CD4-positive, alpha-beta T cell treated with Interleukin-15 for 1 hour (primary cell): ENCODE measurements around the gene RIPOR2.

Experiments used
- DNase-seq: peaks from one replicate; pipeline ENCODE4 v3.0.0-alpha.2; 2020

Gene RIPOR2

DNA sequence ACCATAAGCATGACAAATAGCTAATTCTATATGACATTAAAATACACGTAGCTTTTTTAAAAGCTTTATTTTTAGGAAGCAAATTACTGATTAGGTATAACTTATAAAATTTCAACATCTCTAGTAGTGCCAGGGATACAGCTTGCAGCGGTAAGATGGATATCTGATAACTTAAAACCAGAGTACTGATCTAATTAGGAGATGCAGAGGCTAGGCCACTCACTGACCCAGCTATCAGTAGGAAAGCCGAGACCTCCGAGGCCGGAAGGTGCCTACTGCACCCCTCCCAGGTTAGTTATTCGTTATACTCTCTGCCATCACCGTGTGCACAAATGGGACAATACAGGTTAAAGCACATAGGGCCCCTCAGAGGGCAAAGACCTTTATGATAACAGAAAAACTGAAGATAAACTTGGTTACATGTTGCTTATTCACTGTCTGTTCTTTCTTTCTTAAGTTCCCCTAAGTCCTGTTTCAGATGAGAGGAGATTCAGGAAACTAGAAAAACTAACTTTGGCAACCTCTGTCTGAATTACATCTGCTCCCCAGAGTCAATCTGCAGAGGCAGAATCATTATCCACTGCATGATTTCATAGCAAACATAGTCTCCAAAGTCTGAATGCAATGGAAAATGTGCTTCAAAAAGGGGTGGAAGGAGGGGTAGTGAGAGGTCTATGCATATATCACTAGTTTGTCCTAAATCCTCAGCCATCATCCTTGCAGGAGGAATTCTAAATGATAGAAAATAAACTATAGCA is 60.8 kb downstream of the RIPOR2 start:
- no peak for DNase-seq

DNA sequence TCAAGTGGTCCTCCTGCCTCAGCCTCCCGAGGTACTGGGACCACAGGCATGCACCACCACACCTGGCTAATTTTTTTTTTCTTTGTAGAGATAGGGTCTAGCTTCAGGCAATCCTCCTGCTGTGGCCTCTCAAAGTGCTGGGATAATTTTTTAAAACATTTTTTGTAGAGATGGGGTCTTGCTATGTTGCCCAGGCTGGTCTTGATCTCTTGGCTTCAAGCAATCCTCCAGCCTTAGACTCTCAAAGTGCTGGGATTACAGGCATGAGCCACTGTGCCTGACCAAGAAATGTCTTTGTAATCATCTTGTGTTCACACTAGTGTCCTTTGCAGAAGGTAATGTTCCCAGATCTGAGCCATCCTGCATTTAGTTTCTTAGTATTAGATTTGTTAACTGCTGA is 61.6 kb downstream of the RIPOR2 start:
- DNase-seq = no peak

DNA sequence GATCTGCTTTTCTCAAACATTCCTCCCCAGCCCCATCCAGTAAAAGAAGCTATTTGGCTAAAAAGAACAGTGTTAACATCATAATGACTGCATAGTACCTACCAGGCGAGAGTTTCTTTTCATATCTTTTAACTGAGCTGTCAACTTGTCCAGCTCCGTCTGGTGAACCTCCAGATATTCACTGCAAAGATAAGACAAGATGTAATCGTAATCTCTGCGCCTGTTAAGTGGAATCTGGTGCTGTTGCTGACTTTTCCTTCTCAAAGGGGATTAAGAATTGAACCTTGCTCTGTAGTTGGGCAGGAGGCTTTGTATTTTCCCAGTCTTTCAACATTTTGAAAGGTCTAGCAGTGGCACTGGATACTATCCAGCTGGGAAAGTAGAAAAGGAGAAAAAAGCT is 63.0 kb downstream of the RIPOR2 start:
- no peak for DNase-seq

DNA sequence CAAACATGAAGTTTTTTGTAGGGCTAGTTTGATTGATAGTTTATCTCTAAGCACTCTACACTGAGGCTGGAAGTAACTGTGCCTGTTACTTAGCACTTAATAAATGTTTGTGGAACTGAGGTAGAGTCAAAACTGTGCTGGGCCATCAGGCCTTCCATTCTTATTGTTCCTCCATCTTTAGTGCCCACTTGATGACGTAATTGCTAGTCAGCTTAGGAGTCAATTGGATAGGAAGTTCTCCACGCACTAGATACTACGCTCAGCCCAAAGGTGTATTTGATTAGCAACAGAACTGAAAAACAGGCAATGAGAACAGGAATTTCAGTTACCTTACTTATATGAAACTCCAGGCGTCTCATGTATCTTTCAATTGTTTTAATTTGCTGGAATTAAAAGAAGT is 67.0 kb downstream of the RIPOR2 start:
- no peak for DNase-seq

DNA sequence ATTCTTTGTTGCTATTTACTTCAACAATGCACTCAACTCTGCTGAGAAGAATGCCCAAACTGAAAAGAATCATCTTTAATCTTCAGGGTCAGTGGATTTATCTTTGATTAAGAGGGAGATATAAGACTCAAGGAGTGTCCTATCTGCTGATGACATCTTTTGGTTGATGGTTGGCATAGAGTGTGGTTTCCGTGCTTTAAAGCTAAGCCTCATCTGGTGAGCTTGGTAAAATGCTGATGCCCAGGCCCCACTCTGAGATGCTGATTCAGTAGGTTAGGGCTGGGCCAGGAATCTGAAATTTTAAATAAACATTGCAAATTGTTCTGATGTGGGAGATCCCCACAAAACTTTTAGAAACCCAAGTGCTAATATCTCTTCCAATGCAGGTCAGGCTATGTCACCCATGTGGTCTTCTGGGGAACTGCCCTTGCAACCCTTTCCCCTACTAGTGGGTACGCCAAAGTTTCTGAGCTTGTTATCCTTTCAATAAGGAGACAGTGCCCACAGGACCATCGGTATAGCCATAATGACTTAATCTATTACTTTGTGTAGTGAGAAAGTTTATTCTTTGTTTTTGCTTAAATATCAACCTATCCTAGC is 68.6 kb downstream of the RIPOR2 start:
- DNase-seq = no peak

DNA sequence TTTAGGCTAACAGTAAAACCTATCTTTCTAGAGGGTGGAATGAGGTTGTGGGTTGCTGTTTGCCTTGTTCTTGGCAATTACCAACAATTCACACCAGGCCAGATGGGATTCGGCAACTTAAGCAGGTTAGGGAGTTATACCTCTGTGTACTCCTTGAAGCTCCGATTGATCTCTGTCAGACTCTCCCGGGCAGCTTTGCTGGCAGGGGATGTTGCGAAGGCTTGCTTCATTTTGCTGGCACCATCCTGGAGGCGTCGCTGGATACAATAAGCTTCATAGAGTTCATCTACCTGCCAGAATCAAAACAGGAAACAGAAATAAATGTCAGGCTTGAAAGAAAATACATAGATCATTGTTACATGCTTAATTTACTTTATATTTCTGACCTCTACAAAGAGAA is 70.6 kb downstream of the RIPOR2 start:
- no peak for DNase-seq

DNA sequence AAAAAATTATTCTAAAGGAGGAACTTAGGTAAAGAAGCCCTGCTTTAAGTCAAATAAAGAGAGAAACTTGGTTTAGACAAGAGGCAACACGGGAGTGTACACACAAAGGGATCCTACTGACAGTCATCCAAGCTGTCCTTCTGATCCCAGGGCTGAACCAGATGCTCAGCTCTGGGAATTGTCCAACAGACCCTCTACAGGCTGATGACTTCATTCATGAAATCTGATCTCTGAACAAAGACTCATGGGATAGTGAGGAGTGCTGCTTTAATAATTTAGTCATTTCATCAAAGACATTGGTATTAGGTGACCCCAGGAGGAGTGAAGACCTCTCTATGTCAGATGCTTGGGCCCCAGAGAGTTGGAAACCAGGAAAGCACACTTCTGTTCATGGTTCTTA is 71.4 kb downstream of the RIPOR2 start:
- DNase-seq = no peak

DNA sequence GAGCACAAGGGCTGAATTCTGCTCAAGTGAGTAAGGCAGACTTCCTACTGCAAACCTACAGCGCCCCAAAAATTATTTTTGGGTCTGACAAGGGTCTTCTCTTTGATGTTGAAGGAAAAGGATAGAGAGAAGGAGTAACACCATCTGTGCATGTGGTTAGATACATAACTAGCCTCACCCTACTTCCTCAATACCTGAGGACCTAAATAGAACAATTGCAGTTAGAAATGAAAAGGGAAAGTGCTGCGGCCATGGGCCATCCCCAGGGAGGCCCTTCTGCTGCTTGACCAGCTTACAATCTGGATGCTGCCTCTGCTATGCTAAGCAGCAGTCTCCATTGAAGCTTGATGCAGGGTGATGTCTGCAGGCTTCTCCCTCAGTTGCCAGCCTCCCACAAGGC is 73.8 kb downstream of the RIPOR2 start:
- DNase-seq = peak; percentile 29

DNA sequence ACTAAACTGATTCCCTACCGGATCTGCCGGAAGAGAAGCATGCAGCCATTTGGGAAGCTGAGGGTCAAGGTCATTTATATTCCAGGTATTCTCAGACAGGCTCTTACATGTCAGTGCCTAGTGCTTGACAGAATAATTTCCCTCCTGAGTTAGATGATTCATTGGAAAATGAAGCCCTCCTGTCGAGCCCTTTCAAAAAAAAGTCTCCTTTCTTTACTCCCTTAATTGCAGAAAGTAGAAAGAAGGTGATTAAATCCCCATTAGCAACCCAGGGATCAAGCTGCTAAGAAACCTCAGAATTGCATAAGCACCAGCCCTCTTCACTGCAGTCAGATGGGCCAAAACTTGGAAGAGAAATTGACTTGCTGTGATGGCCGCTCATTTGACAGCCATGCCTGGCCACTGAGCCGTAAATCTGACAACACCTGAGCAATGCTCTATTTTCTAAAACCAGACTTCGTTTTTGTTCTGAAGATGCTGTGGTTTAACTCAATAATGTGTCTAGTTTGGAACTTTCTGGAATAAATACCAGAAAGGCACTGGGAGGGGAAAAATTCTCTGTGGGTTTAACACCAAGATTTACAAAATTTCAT is 76.1 kb downstream of the RIPOR2 start:
- no peak for DNase-seq

DNA sequence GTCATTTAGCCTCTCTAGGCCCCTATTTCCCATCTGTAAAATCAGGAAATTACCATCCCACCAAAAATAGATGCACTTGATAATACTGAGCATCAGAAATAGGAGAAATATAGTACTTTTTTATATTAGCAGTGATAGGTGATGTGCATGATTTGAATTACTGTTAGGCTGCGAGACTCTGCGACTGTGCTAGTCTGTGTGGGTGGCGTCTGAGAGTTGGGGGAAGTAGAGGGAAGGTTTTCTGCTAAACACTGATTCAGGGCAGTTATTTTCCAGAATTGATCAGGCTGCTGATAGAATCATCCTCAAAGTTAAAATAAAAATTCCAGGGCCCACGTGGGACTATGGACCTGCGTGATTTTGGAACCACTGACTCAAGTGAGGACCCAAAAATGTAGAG is 76.6 kb downstream of the RIPOR2 start:
- DNase-seq = no peak

DNA sequence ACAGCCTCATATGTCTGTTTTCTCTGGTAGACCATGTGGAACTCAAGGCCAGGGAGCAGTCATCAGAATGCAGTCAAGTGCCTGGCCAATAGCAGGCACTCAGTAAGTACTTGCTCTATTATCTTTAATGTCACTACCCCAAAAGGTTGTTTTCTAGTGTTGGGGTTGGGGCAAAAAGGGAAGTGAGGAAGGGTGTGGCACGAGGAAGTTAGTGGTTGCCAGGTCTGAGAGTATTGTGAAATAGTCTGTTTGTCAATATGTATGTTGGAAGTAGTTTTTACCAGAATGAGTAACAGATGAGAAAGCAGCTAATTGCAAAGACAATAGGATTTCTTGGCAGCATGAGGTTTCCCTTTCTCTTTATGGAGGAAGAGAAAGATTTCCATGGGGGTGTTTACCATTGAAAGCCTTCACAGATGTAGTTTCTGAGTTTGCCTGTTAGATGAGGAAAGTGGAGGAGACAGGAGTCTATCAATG is 77.5 kb downstream of the RIPOR2 start:
- peak; percentile 81 for DNase-seq

DNA sequence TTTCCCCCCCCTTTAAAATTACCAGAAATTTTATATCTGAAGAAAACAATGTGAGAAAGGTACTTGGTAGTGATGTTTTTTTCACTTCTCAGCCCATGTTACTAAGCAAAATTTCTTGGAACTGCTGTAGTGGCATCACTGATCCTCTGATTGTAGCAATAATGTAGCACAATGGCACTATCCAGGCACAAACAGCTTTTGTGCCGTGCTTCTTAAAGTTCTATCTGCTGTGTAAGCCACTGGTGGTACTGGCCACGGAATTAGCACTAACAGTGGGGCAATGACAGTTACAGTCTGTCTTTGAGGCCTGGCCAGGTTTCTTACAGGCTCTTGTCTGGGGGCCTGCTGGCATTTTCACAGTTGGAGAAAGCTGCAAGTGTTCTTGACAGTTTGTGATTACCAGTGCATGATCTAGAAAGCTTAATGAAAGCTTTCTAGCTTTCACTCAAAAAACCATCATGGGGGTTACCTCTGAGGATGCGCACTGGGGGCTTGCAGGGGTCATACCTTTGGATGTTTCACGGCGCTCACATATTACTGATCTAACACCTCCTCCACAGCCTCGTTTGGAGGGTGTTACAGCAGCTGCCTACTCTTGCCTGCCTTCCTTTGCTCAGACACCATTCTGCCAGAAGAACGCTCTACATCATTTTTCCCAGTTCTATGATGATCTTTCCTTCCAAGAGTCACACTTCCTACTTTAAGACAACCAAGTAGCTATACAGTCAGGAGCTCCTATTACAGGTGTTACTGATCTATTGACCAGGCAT is 78.7 kb downstream of the RIPOR2 start:
- peak; percentile 43 for DNase-seq

DNA sequence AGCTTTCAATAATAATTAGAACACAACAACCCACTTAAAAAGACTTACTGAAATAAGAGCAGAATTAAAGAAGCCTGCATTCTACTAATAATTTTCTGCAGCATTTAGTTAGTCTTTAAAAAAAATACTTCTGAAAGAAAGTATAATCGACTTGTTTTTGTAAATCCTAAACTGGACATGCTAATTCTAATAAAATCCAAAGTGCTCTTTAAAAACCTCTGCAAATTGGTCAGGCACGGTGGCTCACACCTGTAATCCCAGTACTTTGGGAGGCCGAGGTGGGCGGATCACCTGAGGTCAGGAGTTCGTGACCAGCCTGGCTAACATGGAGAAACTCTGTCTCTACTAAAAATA is 79.5 kb downstream of the RIPOR2 start:
- no peak for DNase-seq

DNA sequence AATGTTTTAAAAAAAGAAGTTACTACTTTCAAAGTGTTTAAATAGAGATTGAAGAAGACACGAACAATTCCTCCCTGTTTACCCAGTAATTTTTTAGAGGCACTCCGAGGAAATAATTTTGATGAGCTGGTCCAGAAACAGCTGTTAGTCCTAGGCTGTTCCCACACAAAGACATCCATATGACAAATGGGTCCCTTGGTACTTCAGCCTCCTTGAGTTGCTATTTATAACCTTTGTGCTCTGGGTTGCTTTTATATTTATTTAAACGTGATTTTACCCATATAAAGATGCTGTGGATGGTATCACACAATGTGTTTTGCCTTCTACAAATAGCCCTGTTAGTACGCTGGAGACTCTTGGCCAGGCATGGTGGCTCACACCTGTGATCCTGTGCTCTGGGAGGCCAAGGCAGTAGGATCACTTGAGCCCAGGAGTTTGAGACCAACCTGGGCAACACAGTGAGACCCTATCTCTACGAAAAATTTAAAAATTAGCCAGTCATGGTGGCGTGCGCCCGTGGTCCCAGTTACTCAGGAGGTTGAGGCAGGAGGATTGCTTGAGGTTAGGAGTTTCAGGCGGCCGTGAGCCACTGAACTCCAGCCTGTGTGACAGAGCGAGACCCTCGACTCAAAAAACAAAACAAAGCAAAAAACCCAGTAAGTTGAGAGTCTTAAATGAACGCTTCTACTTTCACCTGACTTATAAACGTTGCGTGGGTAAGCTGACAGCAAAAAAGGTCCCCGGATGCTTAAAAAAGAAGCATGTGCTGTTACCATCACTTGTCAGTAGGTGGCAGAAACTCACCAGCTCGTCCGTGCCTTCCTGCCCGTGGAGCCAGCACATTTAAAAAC is 80.1 kb downstream of the RIPOR2 start:
- DNase-seq = peak; percentile 70

DNA sequence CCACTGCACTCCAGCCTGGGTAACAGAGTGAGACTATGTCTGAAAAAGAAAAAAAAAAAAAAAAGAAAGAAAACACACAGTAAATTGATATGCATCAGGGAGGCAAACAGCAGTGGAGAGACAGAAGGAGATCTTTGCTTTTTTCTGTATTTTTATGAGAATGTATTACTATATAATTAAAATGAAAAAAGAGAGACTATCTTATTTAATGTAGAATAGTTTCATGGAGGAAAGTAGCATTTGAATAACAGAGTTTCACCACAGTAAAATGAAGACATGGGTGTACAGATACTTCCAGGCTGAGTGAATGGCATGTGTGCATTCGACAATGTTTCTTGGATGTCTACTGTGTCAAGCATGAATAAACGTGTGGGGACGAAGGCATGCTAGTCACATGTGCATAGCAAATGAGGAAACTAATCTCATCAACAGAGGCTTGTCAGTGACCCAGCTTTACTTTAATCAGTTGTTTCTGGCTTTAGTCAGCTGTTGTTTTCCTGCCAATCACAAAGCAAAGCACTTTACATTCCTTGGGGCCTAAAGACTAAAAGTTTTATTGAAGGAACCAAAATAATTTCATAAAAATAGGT is 81.6 kb downstream of the RIPOR2 start:
- no peak for DNase-seq

DNA sequence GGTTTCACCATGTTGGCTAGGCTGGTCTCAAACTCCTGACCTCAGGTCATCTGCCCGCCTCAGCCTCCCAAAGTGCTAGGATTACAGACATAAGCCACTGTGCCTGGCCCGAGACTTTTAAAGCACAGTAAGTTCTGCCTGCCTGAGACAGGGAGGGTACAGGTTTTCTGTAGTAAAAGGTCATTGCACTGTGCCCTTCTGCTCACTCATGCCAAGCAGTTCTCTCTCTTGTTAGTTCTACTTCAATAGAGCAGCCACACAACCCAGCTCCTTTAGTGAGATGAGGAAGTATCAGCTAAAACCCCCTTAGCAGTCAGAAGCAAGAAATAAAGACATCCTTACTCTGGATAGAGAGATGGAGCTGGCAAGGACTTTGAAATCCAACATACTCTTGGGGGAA is 84.7 kb downstream of the RIPOR2 start:
- DNase-seq = no peak

DNA sequence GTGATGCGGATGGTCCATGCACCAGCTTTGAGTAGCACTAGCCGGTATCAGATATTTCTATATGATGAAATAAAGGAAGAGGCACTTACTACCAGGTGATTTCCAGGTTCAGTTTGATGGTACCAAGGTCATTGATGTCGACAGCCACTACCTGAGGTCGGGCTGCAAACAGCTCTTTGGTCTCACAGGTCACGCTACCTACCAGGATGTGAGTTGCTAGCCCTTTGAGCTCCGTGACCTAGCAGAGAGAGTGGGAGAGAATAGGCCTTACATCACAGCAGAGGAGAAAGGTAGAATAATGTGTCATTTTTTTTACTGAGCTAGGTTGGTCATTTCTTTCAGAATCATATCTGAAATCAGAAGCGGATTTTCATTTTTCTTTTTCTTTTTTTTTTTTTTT is 86.0 kb downstream of the RIPOR2 start:
- DNase-seq = no peak

DNA sequence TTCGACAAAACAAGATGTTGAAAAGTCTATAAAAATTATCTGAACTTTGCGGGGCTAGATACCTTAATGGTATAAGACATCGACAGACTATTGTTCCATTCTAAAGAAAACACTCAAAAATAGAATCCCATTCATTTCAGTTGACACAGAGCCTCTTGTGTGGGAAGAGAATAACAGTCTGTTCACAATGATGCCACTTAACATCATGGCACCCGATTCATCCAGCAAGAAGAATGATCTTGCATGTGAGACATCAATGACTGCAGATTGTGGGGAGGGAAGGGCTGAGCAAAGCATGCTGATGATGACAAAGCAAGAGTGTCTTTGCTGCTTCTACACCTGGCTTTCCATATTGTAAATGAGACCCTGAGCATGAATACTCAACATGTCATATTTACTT is 87.3 kb downstream of the RIPOR2 start:
- DNase-seq = no peak

DNA sequence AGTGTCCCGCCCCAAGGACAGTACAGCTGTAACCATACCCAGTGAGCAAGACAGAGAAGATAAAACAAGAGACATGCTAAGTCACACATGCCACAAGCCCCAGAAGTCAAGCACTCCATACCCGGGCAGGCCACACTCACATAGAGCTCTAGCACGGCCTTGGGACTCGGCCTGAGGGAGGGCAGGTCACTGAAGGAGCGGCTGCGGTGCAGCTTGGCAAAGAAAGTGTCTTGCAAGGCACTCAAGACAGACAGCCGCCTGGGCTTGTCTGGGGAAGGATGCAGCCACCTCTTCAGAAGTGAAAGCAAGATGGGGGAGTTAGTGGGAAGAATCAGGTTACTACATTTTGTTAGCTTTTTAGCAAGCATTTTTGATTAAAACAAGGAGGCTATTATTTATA is 88.4 kb downstream of the RIPOR2 start:
- DNase-seq = no peak

DNA sequence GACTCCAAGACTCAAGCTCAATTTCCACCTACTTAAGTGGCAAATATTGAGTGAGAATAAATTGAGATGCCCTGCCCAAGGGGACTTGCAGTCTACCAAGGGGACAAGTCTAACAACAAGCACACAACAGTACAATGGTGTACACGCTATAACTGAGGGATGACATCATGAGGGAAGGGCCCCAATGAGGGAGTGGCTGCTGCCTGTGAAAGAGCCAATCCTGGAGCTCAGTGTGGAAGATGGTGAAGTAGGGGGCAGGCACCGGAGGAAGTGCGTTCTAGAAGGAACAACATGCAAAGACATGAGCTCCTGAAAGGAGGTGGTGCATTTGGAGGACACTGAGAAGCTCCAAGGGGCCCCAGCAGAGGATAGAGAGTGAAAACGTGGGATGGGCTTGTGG is 90.2 kb downstream of the RIPOR2 start:
- DNase-seq = no peak

DNA sequence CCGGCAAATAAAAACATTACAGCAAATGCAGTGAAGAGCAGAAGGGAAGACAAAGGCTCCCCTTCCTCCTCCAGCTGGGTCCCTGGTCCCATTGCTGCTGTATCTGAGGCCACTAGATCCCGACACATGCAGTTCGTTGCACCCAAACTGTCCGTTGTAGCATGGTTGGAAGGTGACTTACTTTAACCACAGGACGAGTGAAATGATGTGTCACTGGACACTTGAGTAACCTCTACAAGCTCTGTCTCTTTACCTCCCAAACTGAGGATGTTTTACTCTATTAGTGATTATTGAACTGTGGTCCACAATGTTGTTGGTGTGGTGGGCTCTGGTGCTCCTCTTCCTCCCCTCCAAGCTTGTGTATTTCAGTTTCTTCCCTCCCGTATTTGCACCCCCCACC is 90.9 kb downstream of the RIPOR2 start:
- no peak for DNase-seq

DNA sequence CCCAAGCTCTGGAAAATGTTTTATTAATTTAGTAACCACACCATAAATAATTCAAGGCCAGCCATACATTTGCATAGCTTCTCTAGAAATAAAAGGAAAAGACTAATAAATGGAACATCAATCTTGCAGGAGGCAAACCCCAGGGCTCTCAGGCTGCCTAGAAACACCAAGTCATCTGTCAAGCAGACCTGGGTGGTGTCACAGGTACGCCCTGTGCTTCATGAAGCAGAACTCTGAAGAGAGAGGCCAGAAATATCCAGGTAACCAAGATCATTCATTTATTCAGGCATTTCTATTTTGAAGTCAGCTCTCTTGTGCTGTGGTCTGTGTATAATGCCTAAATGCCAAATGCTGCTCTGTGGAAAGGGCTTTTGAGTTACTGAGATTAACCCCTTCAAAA is 91.7 kb downstream of the RIPOR2 start:
- DNase-seq = no peak
